Hematopoietic multipotent progenitor cell treated with erythropoietin and hydrocortisone succinate and interleukin-3 and kit ligand, for 15 days (in vitro differentiated cells): Measurements from ENCODE around the gene CALML6.
"Not testable (repeated sequence)": the region's sequence is repeated elsewhere in the genome, so short reads cannot be mapped to it uniquely, and the experiment has no call there.

ENCODE experiments used
- DNase-seq: peaks from one replicate; pipeline ENCODE4 v3.0.0-alpha.2; 2015; ENCODE audit warnings: low spot score

The CALML6 gene

DNA sequence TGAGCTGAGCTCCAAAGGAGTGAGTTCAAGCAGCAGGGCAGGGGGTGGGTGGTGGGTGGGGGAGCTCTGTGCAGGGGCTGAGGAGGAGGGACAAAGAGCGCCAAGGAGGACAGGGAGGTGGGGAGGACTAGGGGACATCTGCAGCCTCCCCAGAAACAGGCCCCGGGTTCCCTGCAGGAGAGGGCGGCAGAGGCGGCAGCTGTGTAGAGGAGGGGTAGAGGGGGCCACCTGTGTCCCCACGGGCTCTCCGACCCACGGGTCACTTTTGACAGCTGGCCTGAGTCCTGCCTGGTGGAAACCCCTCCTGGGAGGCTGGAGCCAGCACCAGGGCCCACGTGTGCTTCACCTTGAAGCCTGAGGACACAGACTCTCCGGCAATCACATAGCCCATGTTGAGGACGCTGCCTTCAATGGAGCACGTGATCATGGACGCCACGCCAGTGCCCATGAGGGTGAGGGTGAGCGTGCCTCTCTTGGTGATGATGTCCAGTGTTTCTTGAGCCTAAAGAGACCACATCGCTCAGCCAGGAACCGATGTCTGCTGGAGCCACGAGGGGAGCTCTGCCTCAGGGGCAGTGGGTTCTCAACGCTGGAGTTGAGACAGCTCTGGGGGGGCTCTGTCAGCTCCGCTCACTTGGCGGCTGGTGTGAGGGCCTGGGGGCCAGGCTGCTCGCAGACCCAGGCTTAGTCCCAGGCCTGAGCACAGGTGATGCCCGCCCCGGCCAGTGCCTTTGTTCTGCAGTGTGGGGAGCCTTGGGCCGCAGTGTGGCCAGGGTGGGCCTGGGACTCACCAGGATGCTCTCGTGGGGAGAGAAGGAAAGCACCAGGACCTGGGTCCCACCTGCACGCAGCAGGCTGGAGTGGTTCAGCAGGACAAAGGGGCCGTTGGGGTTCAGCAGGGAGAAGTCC lies 10.6 kb downstream of the CALML6 start:
- no peak for DNase-seq

DNA sequence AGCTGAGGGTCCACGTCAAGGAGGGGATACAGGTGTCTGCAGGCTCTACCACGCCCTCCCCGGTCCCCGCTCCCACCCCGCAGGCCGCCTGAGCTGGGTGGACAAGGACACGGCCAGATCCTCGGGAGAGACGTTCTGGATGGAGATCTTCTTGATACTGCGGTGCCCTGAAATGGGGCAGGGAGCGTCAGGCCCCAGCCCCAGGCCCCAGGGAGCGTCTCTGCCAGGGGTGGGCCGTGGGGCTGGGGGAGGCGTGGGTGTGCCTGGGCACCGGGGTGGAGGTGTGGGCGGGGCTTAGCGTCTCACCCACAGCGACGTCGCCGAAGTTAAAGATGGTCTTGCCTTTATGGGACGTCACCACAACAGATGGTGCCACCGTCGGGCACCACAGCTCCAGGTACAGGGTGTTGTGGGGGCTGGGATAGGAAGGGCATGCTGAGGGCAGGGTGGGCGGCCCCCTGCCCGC lies 11.3 kb downstream of the CALML6 start:
- DNase-seq = no peak

DNA sequence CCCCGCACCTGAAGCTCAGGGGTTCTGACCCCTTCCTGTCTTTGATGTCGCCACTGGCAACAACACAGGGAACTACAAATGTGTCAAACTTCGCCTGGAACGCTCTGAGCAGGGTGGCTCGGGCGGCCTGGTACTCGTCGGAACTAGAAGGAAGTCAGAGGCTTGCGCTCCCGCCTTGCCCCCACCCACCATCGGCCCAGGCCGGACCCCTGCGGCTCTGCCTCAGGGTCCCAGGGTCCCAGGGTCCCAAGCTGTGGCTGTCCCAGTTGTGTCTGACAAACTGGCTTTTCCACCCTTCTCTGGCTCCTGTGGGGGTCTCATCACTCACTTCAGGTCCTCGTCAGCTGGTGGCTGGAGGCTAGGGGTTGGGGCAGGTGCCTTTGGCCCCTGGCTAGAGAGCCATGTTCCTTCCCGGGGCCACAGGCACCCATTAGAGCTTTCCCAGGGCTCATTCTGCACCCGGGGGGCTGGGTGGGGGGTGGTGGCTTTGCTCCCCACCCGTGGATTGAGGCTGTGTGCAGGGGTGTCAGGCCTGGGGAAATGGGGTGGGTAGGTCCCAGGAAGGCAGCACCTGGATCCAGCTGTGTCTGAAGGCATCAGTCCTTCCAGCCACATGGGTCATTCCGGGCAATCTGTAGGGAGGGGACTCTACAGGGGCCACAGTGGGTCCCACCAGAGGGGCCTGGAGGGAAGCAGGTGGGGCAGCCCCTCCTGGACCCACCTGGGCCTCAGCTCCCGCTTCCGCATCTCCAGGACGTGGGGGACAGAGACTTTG lies 12.0 kb downstream of the CALML6 start:
- DNase-seq = no peak

DNA sequence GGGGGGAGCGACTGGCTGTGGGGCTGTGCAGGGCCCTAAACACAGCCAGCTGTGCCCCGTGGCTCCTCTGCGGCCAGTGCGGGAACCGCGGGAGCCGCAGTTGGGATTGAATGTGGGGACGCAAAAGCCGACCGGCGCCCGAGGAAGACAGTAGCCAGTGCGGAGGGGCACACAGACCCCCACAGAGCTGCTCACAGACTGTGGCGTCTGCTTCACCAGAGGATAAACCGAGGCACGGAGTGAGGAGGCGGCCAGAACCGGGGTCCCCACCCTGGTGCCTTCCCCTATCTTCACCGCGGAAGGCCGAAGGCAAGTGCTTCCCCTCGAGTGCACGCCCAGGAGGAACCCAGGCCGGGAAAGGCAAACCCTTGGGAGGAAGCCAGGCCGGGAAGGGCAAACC lies 12.7 kb downstream of the CALML6 start:
- DNase-seq = no peak

DNA sequence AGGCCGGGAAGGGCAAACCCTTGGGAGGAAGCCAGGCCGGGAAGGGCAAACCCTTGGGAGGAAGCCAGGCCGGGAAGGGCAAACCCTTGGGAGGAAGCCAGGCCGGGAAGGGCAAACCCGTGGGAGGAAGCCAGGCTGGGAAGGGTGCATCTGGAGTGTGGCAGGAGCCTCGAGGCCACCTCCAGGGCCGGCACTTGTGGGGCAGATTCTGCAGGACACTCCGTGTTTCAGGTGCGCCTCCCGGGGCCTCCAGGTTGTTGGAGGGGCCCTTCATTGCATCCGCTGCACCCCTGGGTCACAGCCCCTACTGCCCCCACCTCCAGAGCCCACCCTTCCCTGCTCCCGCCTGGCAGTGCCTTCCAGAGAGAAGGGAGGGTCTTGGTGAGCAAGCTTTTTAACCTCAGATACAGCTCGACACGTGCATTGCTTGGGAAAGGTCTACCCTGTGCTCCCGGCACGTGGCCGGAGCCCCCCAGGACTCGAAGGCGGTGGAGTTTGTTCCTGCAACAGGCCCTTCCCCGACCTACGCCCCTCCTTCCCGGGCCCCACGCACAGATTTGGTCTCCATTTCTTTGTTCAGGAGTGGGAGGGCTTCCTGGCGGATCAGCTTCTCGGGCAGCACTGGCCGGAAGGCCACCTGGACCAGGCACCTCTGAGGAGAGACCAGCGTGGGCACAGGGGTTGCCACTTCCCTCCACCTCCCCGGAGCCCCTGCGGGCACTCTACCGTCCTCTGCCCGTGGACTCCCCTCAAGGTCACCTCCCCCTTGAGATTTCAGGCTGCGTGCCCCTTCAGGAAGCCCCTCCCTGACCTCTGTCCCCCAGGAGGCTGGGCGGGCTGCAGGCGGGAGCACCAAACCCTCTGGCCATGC lies 13.4 kb downstream of the CALML6 start:
- DNase-seq = no peak

DNA sequence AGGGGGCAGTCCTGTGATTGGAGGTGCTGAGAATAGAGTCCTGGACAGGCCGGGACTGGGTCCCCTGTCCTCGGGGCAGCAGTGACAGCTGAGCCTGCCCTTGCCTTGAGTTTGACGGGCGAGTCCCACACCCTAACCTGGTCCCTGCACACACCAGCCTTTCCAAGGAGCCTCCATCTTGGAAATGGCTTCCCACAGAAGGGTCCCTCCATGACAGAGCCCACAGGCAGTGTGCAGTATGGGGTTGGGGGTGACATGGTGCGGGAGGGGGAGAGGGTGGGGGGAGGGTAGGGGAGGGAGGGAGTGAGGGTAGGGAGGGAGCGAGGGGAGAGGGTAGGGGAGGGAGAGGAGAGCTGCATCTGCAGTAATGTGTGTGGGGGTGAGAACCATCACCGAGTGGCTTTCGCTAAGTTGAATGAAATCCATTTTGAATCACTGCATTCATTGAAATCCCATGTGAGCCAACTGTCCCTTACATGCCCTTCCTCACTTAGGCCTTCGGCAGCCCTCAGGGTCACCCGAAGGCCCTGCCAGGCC lies 14.1 kb downstream of the CALML6 start:
- DNase-seq = no peak

DNA sequence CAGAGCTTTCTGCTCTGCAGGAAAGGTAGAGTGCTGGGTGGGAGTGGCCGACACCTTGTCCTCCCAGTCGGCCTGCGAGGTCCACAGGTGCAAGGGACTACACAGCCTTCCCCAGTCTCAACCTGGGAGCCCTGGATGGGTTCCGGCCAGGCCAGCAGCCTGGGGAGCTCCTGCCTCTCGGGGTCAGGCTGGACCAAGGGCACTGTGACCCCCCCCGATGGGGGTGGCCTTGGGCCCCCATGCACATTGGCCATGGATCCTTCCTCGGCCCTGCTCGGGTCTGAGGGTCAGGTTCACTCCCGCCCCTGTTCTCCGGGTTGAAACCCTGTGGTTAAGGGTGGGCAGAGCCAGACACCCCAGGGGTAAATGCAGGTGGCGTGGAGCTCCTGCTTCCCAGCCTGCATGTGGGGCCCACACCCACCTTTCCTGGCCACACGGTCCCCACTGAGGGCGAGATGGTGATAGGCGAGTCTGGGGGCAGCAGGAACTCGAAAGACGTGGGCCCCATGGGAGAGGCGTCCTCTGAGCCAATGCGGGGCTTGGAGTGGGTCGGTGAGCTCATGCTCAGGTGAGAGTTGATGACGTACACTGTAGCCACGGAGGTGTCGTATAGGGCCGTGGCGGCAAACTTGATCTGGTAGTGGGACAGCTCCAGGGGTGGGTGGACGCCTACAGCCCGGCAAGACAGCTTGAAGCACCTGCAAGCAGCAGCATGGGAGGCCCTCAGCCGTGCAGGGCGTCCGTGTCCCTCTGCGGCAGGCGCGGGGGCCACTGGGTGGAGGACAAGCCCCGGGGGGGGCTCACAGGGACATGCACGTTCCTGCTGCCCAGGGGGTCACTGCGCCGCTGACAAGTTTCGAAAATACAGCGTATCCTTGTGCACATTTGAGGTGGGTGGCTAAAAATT lies 14.8 kb downstream of the CALML6 start:
- DNase-seq = no peak

DNA sequence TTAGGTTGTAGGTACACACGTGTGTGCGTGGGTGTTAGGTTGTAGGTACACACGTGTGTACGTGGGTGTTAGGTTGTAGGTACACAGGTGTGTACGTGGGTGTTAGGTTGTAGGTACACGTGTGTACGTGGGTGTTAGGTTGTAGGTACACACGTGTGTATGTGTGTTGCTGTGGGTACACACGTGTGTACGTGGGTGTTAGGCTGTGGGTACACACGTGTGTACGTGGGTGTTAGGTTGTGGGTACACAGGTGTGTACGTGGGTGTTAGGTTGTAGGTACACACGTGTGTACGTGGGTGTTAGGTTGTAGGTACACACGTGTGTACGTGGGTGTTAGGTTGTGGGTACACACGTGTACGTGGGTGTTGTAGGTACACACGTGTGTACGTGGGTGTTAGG lies 19.8 kb downstream of the CALML6 start:
- not testable (repeated sequence) for DNase-seq

DNA sequence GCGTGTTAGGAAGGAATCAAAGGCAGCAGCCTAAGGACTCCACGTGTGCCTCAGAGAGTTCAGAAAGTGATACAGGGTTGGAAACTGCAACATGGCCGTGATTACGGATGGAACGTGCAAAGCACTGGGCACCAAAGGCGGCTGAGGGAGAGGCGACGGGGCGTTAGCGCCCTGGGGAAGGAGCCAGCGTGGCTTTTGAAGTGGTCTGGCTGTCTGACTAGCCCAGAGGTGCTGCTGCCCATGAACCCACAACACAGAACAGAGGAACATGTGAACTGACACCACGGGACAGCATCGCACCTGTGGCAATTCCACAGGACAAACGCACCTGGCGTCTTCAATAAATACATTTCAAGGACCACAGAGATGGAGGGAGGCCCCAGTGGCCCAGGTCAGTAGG lies 22.0 kb downstream of the CALML6 start:
- DNase-seq = no peak

DNA sequence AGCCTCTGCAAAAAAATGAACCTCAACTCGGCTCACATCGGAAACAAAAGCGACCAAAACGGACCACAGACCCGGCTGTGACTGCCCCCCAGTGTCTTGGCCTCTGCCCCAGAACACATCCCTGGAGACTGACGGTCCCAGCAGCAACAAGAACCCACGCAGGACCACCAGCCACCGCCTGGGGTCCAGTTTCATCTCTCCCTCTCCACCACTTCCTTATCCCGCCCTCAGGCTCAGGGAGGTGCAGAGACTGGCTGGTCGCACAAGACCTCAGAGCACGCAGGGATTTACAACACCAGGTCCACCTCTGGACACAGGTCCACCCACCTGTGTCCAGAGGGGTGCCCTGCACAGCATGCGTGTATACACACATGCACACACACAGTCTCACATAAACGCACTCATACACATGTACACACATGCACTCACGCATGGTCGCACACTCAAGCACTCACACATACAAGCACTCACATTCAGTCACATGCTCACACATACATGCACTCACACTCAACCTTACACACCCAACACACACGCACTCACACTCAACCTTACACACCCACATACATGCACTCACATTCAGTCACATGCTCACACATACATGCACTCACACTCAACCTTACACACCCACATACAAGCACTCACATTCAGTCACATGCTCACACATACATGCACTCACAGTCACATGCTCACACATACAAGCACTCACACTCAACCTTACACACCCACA lies 22.7 kb downstream of the CALML6 start:
- no peak for DNase-seq

DNA sequence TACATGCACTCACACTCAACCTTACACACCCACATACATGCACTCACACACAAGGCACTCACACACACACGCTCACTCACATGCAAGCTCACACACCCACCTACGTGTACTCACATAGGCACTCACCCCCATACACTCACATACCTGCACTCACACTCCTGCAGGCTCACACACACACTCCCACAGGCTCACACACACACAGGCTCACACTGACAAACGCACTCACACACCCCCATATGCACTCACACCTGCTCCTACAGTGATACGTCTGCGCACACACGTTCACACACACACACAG lies 23.2 kb downstream of the CALML6 start:
- DNase-seq = no peak

DNA sequence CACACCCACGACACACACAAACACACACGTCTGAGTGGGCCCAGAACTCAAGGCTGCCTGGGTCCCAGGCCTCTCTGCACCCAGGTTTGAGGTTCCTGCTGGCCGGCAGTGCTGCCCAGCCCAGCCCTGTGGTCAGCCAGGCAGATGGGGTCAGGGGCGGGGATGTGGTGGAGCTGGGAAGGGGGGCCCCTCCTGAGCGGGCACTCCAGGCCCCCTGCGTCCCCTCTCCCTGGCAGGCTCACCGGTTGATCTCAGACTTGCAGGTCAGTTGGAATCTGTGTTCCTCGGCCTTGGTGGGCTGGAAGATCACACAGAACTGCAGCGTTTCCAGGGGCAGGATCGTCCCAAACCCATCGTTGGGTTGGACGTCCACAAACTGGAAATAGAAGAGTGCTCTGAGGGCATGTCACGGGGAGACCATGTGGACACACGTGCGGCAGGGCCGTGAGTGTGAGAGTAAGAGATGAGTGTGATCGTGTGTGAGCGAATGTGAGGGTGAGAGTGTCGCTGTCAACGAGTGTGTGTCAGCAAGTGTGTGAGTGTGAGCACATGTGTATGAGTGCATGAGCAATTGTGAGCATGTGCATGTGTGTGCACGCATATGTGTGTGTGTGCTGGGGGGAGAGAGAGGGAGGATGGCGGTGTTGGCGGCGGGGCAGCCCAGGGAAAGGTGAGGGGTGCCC lies 23.7 kb downstream of the CALML6 start:
- no peak for DNase-seq

DNA sequence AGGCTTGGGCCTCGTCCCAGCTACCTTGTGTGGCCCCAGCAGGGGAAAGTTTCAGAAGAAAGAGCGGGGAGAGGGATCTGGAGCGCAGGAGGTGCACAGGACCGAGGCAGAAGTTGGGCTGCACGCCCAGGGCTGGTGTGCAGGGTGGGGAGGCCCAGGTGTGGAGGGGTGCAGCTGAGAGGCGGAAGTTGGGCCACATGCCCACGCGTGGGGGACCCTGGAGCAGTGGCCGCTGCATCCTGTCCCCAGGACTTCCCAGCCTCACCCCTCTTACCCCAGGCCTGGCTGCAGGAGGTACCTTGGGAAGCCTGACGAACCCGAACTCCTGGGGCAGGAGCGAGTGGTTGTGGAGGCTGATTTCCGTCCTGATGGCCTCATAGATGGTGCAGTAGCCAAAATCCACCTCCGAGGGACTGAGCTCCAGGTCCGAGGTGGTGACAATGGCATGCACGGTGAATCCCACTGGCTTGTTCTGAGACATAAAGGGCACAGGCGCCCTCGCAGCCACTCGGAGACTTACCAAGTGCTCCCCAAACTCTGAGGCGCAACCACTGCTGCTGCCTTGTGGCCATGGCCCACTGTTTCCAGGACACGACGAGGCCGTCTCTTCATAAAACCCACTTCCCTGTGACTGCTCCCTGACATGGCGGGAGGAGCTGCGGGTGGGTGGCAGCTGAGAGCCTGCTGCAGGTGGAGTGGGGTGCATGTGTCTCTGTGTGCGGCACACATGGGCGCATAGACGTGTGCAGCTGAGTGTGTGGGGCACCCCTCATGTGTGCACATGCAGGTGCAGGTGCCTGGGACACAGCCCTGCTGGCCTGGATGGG lies 24.4 kb downstream of the CALML6 start:
- no peak for DNase-seq

DNA sequence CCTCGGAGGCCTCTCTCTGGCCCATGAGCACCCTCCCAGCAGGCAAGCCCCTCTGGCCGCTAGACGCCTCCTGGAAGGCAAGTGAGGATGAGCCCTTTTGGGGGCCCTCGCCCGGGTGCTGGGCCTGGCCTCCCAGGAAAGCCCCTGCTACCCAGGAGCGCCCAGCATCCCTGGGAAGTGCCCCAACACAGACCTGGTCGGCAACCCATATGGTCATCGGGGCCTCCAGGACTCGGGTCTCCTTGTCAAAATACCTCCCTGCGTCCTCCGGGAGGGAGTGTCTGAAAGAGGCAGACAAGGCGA lies 25.0 kb downstream of the CALML6 start:
- no peak for DNase-seq

DNA sequence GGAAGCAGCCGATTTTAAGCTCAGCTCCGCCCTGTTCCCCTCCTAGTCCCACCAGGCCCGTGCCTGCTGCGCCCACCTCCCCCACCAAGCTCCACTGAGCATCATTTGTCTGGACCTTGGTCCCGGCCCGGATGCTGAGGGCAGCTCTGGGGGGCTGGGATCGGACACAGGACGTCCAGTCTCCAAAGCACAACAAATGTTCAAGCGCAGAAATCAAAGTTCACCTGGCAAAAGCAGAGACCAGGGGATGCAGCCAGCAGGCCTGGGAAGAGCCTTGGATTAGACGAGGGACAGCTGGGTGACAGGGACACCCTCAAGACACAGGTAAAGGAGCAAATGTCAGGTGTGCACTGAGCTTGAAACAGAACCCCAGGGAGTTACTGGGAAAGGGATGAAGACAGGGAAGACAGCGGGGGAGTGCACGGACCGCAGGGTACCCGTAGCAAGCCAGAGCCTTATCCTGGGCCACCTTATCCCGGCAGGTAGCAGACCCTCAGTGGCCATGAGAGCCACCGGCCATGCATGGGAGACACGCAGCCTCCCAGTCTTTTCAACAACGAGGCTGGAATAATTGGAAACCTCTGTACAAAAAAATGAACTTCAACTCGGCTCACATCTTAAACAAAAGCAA lies 26.3 kb downstream of the CALML6 start:
- no peak for DNase-seq

DNA sequence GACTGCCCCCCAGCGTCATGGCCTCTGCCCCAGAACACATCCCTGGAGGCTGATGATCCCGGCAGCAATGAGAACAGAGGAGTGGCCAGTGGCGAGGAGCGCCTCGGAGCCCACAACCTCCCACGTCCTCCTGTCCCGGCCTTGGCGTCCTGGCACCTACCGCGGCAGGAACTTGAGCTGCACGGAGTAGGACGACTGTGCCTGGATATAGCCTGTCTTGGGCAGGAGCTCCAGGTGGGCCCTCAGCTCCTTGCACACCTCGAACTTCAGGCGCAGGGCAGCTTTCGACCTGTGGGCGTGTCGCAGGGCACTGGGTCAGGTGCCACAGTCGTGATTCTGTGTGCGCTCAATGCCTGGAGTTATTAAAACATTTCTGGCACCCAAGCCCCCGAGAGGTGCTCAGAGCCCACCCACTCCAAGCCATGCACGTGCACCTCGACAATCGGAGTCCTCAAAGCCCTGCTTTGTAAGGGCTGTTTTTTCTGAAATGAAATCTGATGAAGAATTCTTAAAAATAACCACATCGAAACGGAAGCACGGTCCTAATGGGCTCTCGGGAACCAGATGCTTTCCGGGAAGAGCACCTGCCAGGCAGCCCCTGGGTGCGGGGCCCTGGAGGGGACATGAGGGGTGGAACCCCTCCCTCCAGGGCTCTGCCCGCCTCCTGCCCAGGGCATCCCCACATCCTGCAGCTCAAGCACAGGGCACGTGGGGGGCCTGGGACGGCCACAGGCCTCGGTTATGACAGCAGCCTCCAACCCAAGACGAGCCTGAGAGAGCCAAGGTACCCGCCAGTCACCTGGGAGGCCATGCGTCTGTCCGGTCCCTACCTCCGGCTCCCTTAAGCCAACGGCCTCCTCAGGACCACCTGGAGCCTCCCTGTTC lies 27.1 kb downstream of the CALML6 start:
- no peak for DNase-seq
